ENCODE results near the gene TSPAN14.
A peak's percentile ranks its signal among the peaks of the same experiment; 100 is the strongest.
"Not testable (repeated sequence)": the region's sequence is repeated elsewhere in the genome, so short reads cannot be mapped to it uniquely, and the experiment has no call there.

TSPAN14 gene, protein sequence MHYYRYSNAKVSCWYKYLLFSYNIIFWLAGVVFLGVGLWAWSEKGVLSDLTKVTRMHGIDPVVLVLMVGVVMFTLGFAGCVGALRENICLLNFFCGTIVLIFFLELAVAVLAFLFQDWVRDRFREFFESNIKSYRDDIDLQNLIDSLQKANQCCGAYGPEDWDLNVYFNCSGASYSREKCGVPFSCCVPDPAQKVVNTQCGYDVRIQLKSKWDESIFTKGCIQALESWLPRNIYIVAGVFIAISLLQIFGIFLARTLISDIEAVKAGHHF
- 104 to 348 (median 190) reads per million in 17 experiments for total RNA-seq

DNA sequence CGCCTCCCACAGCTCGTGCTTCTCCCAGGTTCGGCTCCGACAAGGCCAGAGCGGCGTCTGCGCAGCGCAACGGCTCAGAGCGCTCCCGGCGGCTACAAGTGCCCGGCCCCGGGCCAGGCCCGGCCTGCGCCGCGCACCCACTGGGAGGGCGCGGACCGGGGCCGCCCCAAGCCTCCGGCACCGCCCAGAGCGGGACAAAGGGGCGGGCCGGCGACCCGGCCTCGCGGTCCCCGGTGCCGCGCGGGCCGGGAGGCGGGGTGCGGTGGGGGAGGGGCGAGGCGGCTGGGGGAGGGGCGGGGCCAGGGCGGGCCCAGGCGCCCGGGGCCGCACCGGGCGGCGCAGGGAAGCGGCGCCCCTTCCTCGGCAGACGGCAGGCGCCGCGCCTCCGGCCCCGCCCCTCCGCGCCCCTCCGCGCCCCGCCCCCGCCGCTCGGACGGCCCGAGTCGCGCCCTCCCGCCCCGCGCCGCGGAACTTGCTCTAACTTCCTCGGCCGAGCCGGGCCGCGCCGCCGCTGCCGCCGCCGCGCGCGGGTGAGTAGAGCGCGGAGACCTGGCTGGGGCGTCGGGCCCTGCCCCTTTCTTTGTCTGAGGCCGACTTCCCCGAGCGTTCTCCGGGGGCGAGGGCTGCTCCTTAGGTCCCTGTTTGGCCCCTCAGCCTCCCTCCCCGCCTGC is at the start of gene TSPAN14:
TSS of gene TSPAN14 (plus strand) at position 469 of the 671 bp plus-strand sequence. CDS start 34,924 bp downstream, outside the sequence.
- DNase-seq = peak; percentile 86 to 97 (median 92)

DNA sequence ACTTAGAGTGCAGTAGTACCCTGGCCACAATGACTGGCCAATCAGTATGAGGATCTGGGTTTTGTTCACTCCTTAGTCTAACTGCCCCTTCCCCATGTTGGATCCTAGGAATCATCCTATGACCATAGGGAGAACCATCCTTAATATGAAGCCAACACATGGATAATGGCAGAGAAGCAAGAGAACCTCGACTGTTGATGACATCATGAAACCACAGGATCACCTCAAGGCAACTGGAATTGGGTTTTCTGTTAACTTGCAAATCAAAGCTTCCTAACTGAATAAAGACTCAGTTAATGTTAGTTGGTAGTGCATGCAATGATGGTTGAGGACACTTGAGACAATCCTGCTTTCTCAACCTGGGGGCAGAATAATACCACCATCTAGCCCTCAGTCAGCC is 49.1 kb upstream of the TSPAN14 start:
- DNase-seq = no peak

DNA sequence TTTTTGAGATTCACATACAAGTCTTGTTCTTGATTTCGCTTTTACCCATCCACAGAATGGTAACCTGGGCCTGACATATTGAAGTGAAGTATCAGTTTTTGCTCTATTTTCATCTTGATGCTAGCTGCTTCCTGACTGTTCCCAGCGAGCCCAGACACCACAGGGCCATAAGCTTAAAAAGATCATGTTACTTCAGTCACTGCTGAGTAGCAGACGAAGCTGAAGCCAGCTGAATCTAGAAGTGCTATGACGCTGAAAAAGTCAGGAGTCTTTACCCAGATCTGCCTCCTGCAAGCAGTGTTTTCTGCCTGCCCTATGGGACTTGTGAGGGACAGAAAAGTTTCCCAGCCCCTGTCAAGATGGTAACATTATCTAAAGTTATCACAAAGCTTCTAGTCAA is 48.5 kb upstream of the TSPAN14 start:
- no peak for DNase-seq

DNA sequence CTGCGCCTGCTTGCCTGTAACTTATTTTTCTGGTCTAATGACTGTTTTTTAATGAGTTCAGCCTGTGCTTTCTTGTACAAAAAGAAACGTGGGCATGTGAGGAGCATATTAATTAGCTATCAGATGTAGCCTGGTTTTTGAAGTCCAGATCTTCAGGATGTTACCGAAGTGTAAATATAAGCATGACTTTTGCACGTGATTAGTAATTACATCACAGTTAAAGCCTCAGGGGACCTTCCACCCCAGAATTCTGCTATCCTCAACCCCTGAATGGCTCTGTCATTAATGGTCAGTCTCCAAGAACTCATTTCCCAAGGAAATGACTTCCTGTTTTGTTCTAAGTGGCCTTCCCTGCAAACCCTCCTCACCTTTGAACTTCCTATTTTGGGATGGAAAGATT is 47.9 kb upstream of the TSPAN14 start:
- no peak for DNase-seq

DNA sequence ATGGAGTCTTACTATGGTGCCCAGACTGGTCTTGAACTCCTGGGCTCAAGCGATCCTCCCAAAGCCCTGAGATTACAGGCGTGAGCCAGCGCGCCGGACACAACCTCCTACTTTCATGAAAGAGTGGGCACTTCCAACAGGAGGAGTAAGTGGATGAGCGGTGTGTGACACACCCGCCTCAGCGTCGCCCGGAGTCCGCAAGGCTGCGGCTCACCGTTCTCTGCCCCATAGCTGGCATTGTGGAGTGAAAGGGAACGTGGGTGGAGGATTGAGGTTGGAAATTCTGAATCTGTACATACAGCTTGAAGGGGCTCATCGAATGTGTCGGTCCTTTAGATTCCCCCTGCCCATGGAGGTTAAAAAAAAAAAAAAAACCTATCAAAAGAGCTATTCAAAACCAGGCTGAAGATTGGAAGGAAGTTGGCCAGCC is 46.3 kb upstream of the TSPAN14 start:
- DNase-seq = peak; percentile 33 to 61 (median 53)

DNA sequence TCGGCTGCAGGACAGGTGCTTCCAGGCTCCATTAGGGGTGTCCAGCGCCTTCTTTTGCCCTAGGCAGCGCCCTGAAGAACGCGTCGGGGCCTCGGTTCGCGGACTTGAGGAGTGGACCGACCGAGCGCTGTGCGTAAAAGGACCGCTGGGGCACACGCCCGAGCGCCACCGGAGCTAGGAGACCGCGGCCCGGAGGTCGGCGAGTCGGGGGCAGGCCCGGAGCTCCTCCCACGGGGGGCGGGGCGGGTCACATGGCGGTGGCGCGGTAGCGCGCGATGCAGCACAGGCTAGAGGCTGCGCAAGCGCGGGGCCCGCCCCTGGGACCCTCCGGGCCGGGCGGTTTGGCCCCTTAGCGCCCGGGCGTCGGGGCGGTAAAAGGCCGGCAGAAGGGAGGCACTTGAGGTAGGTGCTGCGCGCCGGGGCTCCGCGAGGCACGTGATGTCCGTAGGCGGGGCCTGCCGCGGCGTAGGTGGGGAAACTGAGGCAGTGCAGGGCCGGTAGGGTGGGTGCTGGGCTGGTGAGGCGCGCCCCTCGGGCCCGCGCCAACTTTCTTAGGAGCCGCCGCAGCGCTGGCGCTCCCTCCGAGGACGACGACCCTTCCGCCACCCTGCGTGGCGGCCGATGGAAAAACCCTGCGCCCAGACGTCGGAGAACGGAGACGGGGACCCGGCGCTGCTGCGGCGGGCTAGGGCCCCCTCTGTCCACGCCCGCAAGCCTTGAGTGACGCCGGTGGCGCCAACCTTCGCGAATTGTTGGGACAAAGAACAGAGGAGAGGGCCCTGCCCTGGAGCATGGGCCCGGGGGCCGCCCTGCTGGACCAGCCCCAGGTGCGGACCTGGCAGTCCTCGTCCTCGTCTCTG is 45.6 kb upstream of the TSPAN14 start, which contains the start of gene PRXL2A:
TSS of gene PRXL2A (plus strand) at position 310 of the 860 bp plus-strand sequence. CDS start 11,917 bp downstream, outside the sequence.
- peak; percentile 76 to 91 (median 82) for DNase-seq

DNA sequence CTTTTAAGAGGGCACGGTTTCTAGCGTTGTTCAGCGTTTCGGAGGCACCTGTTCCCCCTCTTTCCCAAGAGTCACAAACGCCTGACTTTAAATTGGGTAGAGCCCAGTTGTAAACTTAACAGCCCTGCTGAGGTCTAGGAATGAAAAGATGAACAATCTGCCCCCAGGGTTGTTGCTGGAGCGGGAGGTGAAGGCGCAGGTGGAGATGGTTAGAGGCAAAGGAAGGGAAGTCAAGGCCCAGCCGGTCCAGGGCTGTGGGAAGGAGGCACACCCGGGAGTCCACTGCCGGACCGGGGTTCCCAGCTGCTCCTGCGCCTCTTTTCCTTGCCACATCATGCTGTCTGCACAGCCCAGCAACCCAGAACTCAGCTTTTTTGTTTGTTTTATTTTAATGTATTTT is 45.0 kb upstream of the TSPAN14 start:
- DNase-seq = no peak

DNA sequence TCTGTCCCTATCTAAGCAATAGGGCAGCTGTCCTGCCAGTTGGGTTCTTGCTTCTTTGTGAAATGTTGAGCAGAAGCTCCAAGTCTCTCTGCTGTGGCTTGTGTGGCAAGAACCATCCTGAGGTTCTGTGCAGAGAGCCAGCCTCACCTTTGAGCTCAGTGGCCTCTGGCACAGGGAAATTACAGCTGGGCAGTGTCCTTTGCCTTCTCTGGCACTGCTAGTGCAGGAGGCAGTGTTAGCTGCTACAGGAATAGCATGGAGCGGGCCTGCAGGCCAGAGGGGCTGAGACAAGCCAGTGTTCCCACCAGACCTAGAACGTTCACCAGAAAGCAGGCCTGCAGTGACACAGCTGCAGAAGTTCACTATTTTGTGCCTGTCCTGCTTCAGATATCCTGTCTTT is 44.0 kb upstream of the TSPAN14 start:
- DNase-seq = no peak

DNA sequence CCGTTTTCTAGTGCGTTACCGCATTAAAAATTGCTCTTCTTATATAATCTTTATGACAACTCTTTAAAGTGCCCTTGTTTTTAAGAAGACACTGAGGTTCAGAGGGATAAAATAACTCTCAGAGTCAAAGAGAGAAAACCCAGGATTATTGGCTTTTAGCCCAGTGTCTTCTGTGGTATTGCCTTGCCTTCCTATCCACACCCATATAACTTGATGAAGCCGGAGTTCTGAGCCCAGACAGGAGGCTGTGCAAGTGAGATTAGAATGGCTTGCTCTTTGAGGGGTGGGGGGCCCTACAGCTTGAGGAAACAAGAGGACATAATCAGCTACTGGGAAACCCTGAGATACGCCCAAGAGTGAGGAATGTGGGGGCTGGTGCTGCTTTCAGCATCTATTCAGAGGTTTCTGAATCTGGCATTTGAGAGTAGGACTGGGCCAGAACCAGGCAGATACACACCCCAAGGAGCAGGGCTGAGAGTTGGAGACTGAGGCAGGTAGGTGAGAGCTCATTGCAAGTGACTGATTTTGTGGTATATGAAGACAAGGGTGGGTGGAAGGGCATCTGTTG is 43.4 kb upstream of the TSPAN14 start:
- no peak for DNase-seq

DNA sequence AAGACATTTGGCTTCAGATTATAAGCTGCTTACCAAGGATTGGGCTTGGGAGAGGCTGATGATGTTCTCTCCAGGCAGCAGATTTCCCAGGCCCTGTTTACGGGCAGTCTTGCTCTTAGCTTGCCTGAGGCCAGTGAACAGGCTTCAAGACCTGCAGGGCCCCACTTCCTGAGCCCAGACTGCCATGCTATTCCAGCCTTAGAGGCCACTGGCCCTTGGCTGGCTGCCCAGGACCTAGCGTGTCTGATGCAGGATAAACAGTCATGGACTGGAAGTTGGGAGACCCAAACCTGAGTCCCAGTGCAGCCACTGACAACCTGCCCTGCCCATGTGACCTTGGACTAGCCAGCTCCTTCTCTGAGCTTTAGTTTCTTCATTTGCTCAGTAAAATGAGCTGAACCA is 42.8 kb upstream of the TSPAN14 start:
- DNase-seq = peak in 1 of 4 experiments; percentile 5

DNA sequence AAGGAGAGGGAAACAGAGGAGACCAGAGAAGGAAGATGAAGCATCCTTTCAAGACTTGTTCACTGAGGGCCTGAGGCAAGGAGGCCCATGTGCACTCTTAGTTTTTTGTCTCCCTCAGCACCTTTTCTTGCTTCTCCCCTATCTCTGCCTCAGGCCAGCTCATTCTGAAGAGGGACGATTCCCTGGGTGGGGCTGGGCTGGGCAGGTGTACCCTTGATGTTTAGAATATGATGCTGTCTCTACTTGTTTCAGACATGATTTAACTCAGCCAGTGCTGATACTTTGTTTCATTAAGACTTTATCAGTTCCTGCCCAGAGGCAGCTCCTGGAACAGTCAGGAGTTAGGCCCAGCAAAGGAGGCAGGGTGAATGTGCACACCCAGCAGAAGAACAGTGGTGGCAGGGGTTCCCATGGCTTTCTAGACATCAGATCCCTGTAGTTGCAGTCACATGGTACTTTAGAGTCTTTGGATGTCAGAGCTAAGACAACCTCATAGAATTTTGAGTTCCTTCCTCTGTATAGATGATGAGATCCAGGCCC is 42.4 kb upstream of the TSPAN14 start:
- peak in 2 of 4 experiments; percentile 31 to 51 for DNase-seq

DNA sequence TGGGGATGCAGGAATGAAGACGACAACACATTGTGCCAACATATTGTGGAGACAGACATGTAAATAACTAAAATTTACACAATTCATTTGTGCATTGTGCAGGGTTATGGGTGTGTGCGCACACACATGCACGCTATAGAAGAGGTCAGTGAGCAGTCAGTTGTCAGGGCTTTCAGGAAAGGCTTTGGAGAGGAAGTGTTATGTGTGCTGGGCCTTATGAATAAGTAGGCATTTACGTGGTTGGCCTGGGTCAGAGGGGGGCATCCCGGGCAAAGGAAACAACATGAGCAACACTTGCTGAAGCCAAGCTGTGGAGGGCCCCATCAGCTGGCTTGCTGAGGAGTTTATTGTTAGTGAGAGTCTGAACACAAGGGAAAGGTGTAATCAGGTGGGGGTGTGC is 41.6 kb upstream of the TSPAN14 start:
- peak; percentile 20 to 53 (median 30) for DNase-seq

DNA sequence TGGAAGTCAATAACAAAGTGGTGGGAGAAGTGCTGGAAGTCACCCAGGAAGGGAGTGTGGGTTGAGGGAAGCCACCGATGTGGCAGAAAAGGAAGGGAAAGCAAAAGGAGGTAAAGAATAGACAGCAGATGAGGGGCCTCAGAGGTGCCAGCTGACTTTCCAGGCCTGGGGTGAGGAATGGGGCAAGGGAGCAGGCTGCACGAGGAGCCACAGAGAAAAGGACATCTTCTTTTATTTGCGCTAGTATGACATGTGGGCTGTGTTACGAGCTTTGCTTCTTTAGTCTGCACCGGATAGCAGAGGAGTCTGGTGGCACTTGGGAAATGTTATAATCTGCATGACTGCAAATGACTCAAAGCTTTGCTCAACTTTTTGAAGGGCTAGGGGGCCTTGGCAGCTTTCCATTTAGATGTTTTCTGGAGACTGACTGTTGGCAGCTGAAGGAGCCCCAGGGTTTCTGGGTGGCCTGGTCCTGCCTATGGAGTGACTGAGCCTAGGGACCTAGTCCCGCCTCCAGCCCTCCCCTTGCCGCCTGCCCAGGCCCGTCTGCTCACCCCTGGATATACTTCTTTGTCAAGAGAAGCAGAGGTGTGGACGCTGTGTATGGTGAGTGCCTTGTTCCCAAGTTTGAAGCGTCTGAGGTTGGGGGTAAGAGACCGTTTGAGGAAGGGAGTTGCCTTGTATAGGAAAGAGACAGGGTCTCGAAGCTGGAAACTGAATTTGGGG is 40.7 kb upstream of the TSPAN14 start:
- DNase-seq = peak; percentile 69 to 89 (median 78)

DNA sequence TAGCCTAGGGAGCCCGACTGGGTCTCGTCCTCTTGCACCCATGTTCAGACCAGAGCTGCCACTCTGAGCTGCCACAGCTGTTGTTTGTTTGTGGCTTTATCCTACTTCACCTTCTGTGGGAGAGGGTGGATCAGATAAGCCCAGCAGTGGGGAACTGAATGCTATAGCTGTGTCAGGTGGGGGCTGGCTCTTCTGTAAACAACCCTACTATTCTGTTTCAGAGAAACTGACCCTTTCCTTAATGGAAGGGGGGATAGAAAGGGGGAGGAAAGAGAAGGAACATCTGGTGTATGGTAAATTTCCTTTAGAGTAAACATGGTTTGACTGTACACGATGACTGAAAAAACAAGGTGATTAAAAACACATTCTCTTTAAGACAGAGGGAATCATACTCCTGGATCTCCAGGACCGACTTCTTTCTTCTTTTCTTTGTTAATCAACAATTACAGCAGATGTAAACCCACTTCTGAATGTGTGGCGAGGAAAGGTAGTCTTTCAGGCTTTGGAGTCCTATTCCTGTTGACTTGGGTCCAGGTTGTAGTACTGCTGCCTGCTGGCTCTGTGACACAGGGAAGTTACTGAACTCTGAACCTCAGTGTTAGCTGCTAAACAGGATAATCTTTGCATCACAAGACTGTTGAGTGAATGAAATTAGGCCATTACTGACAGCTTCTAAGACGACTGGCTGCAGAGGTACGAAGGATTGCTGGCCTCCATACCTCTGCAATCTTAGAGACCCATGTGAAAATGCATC is 39.8 kb upstream of the TSPAN14 start:
- peak in 2 of 4 experiments; percentile 20 to 29 for DNase-seq

DNA sequence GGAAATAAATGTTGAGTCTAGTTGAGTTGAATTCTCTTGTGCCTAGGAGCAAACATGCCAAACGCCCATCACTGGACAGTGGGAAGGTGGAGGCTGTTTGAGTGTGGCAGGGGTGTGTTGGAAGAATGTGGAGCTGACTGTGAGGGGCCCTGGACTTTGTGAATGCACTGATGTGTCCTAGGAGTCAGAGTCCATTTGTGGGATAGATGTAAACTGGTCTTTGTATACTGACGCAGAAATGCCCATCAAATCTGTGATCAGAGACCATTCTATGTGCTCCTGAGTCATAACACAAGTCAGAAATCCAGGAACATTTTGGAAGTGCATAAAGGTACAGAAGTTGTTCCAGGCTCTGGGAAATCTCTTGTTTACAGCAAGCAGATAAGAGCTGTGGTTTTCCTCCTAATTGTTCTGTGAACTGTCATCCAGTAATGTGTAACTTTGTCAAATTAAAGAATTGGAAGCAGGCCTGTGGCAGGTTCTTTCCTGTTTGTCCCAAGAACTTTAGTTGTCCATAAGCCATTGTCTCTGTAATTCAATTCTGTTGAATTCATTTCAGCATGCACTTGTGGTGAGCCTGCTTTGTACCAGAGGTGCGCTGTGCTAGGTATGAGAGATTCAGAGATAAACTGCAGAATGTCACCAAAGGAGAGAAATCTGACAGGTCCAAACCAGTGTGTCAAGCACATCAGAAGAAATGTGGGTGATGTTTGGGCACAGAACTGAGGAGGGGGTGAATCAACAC is 38.2 kb upstream of the TSPAN14 start:
- DNase-seq = no peak

DNA sequence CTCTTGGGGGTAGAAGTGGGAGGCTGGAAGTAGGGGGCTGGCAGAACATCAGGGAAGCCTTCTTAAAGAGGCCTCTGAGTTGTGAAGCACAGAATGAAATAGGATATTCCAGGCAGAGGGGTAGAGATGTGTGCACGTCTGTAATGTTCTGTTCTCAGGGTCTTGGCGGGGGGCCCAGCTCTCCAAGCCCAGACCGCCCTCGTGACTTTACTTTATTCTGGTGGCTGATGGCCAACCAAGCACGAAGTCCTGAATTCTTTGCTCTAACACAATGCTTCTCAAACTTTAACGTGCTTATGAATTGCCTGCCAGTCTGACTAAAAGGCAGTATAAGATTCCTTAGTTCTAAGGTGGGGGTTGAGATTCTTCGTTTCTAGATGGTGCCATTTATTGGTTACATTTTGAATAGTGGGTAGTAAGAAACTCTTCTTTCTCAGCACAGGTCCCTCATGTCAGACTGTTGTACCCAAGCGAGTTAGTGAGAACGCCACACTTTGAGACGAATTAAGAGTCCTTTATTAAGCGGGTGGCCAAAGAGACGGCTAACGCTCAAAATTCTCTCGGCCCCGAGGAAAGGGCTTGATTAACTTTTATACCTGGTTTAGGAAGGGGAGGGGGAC is 37.5 kb upstream of the TSPAN14 start:
- DNase-seq = no peak

DNA sequence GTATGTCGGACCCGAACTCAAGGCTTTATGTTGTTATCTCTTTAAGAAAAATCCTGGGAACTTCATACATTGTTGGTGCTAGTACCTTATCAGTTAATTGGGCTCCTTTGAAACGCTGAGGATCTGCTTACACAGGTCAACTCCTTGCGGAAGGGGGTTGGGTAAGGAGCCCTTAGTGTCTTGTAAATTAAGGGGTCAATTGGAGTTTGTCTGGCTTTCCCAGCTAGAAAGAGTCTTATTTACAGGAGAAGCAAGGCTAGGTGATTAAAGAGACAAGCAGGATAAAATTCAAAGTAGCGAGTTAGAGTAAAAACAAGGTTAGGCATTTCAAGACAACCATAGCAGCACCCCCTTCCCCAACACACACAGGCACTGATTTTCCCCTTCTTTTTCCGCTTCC is 36.9 kb upstream of the TSPAN14 start:
- DNase-seq = not testable (repeated sequence)

DNA sequence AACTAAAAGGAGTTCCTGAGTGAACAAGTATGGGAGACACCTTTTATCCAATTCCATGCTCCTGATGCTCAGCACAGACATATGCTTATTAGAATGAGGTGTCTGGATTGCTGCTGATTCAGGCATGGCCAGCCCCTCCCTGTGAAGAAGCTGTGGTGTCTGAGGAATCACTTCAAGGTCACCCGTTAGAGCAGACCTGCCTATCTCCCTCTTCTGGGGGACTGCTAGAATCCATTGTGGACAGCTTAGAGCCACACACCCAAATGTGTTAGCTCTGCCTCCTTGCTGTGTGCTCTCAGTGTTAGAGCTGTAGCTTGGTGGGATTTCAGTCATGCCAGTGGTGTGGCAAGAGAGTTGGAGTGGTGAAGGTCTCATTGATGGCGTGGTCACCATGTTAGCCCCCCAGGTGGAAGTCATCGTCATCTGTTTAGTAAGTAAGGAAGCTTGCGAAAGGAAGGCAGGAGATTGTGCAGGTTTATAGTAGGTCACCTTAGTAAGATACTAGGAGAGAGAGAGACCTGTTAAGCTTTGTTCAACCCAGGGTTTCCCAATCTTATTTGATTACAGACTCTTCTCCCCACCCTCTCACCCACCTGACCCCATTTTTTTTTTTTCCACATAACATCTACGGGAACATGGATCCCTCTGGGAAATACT is 32.9 kb upstream of the TSPAN14 start:
- no peak for DNase-seq
